Mesendoderm (in vitro differentiated cells): ENCODE measurements around the gene CDH8.

Experiments used
- DNase-seq: peaks from one replicate; pipeline ENCODE4 v3.0.0; 2013
- H2AK5ac ChIP-seq: 2 replicates; pipeline ENCODE4 v1.6.1; 2013; ENCODE audit warnings: low read length, inconsistent platforms
- H2BK120ac ChIP-seq: 2 replicates; pipeline ENCODE4 v1.6.1; 2013; ENCODE audit warnings: low read depth, mild to moderate bottlenecking, low read length, moderate library complexity, mixed read lengths
- H2BK15ac ChIP-seq: replicated peaks from 2 replicates; pipeline ENCODE4 v1.6.1; 2013; ENCODE audit warnings: low read depth, mild to moderate bottlenecking, moderate library complexity
- H2BK5ac ChIP-seq: 2 replicates; pipeline ENCODE4 v1.6.1; 2013; ENCODE audit warnings: low read length, inconsistent platforms
- H3K18ac ChIP-seq: 2 replicates; pipeline ENCODE4 v1.6.1; 2013; ENCODE audit warnings: mild to moderate bottlenecking, low read length, mixed read lengths
- H3K23ac ChIP-seq: one replicate; pipeline ENCODE4 v1.6.1; 2013; ENCODE audit warnings: low read length
- H3K27ac ChIP-seq: 2 replicates; pipeline ENCODE4 v1.5.1; 2013; ENCODE audit warnings: low read depth, mild to moderate bottlenecking, inconsistent platforms, low read length, moderate library complexity
- H3K27me3 ChIP-seq: 2 replicates; pipeline ENCODE4 v1.6.1; 2013; ENCODE audit warnings: low read length, control low read depth, mild to moderate bottlenecking, inconsistent platforms; ENCODE audit not compliant: insufficient read depth, poor library complexity
- H3K36me3 ChIP-seq: 2 replicates; pipeline ENCODE4 v1.6.1; 2013; ENCODE audit warnings: low read length, inconsistent platforms; ENCODE audit not compliant: control insufficient read depth, insufficient read depth
- H3K4ac ChIP-seq: one replicate; pipeline ENCODE4 v1.6.1; 2013; ENCODE audit warnings: low read depth, mild to moderate bottlenecking, low read length, moderate library complexity
- H3K4me1 ChIP-seq: 2 replicates; pipeline ENCODE4 v1.6.1; 2013; ENCODE audit warnings: low read depth, low read length, inconsistent platforms; ENCODE audit not compliant: control insufficient read depth
- H3K4me2 ChIP-seq: 2 replicates; pipeline ENCODE4 v1.6.1; 2013; ENCODE audit warnings: low read length
- H3K4me3 ChIP-seq: 2 replicates; pipeline ENCODE4 v1.5.1; 2013; ENCODE audit warnings: mild to moderate bottlenecking, low read length
- H3K56ac ChIP-seq: one replicate; pipeline ENCODE4 v1.6.1; 2013; ENCODE audit warnings: low read length
- H3K79me1 ChIP-seq: 2 replicates; pipeline ENCODE4 v1.6.1; 2013; ENCODE audit warnings: low read length, inconsistent platforms
- H3K79me2 ChIP-seq: 2 replicates; pipeline ENCODE4 v1.6.1; 2013; ENCODE audit warnings: mild to moderate bottlenecking, low read length; ENCODE audit not compliant: control insufficient read depth, insufficient read depth
- H3K9ac ChIP-seq: 2 replicates; pipeline ENCODE4 v1.6.1; 2013; ENCODE audit warnings: low read length, inconsistent platforms
- H4K5ac ChIP-seq: one replicate; pipeline ENCODE4 v1.6.1; 2013; ENCODE audit warnings: low read length
- H4K8ac ChIP-seq: one replicate; pipeline ENCODE4 v1.6.1; 2013; ENCODE audit warnings: low read depth, mild to moderate bottlenecking, control low read depth, low read length, moderate library complexity
- WGBS: extraction: QIAGEN DNeasy Blood & Tissue Kit; methylation state at CpG from one replicate; pipeline ENCODE4 v1.1.7; 2013; ENCODE audit warnings: low lambda C conversion rate, missing lambda C conversion rate; ENCODE audit not compliant: insufficient coverage; ENCODE audit errors: extremely low coverage; 5-methylcytosine and 5-hydroxymethylcytosine counted together

Gene CDH8

DNA sequence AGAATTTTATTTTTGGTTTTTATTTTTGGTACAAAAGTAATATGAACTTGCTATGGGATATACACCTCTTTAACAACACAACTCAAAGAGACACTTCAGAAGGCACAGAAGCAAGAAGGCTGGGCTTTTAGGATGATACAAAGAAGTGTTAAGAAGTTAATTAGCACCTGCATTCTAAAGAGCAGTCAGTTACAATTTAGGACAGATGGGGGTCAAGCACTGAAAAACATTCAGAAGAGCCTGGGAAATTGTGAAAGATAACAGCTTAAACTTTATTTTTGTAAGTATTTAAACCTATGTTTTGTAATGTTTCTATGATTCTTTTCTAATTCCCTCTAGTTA is 163.5 kb downstream of the CDH8 start:
- no peak overlapping the region for H4K8ac ChIP-seq
- H2BK5ac ChIP-seq: no peak overlapping the region
- no peak overlapping the region for H2BK15ac ChIP-seq
- peak; percentile 57 for DNase-seq
- no peak overlapping the region for H3K4me2 ChIP-seq
- no peak overlapping the region for H3K4me3 ChIP-seq
- H3K4me1 ChIP-seq: peaks cover 1% of the 10 kb centered on the region
- H3K27ac ChIP-seq: peak overlapping the region; percentile 70
- H3K9ac ChIP-seq: no peak overlapping the region
- H3K56ac ChIP-seq: peak overlapping the region; percentile 51
- no peaks in the 10 kb centered on the region for H3K27me3 ChIP-seq
- no peaks in the 10 kb centered on the region for H3K79me1 ChIP-seq
- no peak overlapping the region for H2AK5ac ChIP-seq
- no peak overlapping the region for H3K18ac ChIP-seq
- no peak overlapping the region for H4K5ac ChIP-seq
- no peaks in the 10 kb centered on the region for H3K79me2 ChIP-seq
- peak overlapping the region; percentile 61 for H2BK120ac ChIP-seq
- H3K23ac ChIP-seq: no peak overlapping the region
- H3K36me3 ChIP-seq: no peaks in the 10 kb centered on the region
- peak overlapping the region; percentile 16 for H3K4ac ChIP-seq

DNA sequence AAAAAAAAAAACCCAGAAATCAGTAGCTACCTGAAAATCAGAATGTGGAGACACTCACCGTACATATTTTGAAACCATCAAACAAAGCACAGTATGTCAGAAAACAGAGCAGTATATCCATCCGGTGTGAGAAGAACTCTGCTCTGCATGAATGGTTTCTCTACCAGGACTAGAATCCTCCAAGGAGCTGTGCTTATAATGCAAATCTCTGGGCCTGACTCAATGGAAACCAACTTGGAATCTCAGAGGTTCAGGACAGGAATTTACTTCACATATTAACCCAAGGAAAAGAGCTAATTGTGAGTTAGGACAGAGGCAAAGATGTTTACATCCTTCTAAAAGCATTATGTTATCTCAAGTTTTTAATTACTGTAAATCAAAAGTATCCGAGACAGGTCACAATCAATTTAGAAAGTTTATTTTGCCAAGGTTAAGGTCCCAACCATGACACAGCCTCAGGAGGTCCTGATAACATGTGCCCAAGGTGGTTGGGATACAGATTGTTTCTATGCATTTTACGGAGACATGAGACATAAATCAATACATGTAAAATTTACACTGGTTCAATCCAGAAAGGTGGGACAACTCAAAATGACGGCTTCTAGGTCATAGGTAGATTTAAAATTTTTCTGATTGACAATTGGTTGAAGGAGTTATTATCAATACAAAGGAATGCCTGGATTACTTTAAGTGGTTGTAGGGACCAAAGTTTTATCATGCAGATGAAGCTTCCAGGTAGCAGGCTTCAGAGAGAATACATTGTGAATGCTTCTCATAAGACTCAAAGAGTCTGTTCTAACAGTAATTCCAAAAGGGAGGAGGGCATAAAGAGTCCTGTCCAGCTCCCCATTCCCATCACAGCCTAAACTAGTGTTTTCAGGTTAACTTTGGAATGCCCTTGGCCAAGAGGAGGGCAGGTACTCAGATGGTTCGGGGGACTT is 164.1 kb downstream of the CDH8 start:
- Histone ChIP-seq H3K27me3 (no peaks in the 10 kb centered on the region), H3K4me3 (no peak overlapping the region), H3K36me3 (no peaks in the 10 kb centered on the region), H3K23ac (no peak overlapping the region), H3K4me2 (no peak overlapping the region), H3K9ac (no peak overlapping the region), H2BK5ac (no peak overlapping the region), H3K18ac (no peak overlapping the region), H2AK5ac (no peak overlapping the region), H4K8ac (no peak overlapping the region), H3K79me1 (no peaks in the 10 kb centered on the region), H2BK15ac (no peak overlapping the region), H2BK120ac (peak overlapping the region; percentile 61), H3K4me1 (peaks cover 5% of the 10 kb centered on the region), H3K4ac (peak overlapping the region; percentile 16), H4K5ac (no peak overlapping the region), H3K56ac (peak overlapping the region; percentile 51), H3K79me2 (no peaks in the 10 kb centered on the region), H3K27ac (peak overlapping the region; percentile 70)
- WGBS: no CpG with 5 or more reads among the region's 6 CpGs
- DNase-seq: peak; percentile 46

DNA sequence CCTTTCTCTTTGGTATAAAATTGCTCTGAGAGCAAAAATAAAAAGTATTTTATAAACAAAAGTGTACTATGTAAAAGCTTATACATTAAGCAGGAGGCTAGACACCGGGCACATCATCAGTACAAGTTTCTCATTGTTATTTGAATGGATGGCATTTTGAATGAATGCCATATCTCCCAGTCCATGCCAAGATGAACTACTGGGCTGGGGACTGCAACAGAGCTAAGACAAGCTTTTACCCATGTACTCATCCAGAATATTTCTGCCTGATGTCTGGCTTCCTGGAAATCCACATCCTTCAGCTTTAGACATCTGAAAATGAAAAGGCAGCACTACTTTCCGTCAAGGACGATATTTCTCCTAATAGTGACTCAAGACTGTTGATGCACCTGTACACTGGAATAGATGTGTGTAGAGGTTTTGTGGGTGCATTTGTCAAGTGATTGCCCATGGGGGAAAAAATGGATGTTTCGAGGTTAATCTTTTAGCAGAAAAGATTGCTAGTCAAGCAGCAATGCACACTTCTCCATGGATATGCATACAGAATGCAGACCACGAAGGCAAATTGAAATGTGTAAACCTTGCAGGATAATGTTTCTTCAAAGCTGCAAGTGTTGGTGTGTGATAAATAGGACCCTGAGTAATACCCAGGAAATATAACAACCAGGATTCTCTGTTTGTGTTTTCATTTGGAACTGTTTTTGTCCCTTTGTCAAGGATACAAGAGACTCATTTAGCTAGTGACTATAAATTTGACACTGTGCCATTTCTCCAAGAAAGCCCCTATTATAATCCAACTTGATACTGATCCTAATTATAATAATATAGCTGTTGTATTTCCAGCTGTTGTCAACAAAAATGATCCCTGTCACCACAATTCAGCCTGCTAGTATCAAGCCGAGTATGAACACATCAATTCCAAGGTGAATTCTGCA is 173.8 kb downstream of the CDH8 start:
- H3K4me1 ChIP-seq: peaks cover 4% of the 10 kb centered on the region
- H3K23ac ChIP-seq: no peak overlapping the region
- no peak overlapping the region for H3K9ac ChIP-seq
- H2BK120ac ChIP-seq: no peak overlapping the region
- no peak overlapping the region for H2BK15ac ChIP-seq
- H4K8ac ChIP-seq: no peak overlapping the region
- no peaks in the 10 kb centered on the region for H3K79me1 ChIP-seq
- no peak overlapping the region for H3K56ac ChIP-seq
- H4K5ac ChIP-seq: no peak overlapping the region
- H3K4me3 ChIP-seq: no peak overlapping the region
- H3K4ac ChIP-seq: no peak overlapping the region
- WGBS: no CpG with 5 or more reads among the region's 6 CpGs
- no peaks in the 10 kb centered on the region for H3K36me3 ChIP-seq
- no peak overlapping the region for H3K27ac ChIP-seq
- H3K18ac ChIP-seq: no peak overlapping the region
- H2AK5ac ChIP-seq: no peak overlapping the region
- no peak for DNase-seq
- H2BK5ac ChIP-seq: no peak overlapping the region
- no peak overlapping the region for H3K4me2 ChIP-seq
- H3K79me2 ChIP-seq: no peaks in the 10 kb centered on the region
- H3K27me3 ChIP-seq: no peaks in the 10 kb centered on the region

DNA sequence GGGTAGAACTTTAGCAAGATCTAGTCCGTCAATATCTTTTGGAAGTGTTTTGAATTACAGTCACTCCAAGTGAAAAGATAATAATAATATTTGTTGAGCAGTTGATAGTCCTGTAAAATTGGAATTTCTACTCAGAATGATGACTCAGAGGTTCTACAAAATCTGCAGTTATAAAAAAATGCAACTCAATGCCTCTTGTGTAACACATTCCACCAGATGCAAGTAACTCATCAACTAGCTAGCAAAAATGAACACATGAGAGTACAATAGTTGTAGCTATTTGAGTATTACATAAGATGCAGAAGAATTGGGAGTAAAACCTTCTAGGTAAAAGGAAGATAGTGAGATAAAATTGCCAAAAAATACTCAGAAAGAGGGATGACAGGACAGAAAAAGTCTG is 177.2 kb downstream of the CDH8 start:
- H3K23ac ChIP-seq: no peak overlapping the region
- no peaks in the 10 kb centered on the region for H3K27me3 ChIP-seq
- DNase-seq: no peak
- H2BK120ac ChIP-seq: no peak overlapping the region
- H2BK5ac ChIP-seq: no peak overlapping the region
- H3K79me2 ChIP-seq: no peaks in the 10 kb centered on the region
- H2BK15ac ChIP-seq: no peak overlapping the region
- no peak overlapping the region for H3K9ac ChIP-seq
- H2AK5ac ChIP-seq: no peak overlapping the region
- H3K4me3 ChIP-seq: no peak overlapping the region
- no peak overlapping the region for H3K56ac ChIP-seq
- H3K79me1 ChIP-seq: no peaks in the 10 kb centered on the region
- WGBS: no CpG with 5 or more reads among the region's 1 CpG
- H3K4ac ChIP-seq: no peak overlapping the region
- no peak overlapping the region for H3K18ac ChIP-seq
- no peak overlapping the region for H3K27ac ChIP-seq
- H3K4me2 ChIP-seq: no peak overlapping the region
- no peaks in the 10 kb centered on the region for H3K36me3 ChIP-seq
- no peak overlapping the region for H4K8ac ChIP-seq
- no peak overlapping the region for H4K5ac ChIP-seq
- no peaks in the 10 kb centered on the region for H3K4me1 ChIP-seq

DNA sequence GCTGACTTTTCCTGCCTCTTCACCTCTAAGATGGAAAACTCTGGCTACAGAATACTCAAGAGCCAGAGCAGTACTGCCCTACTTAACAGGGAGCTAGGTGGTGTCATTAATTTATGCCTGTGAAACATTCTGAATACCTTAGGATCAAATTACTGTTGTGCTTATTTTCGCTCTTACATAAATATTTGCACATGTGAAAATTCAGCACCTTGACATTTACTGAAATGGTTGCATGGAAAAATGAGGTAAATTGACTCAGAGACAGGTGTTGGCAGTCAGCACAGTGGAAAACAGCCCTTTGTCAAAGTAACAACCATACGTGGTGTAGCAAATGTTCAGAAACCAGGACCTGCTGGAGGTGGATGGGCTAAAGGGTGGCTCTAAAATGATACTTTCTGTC is 193.6 kb downstream of the CDH8 start:
- no peak overlapping the region for H3K23ac ChIP-seq
- no peak overlapping the region for H2BK120ac ChIP-seq
- H3K18ac ChIP-seq: no peak overlapping the region
- no peak overlapping the region for H2BK5ac ChIP-seq
- H3K4me1 ChIP-seq: peaks cover 4% of the 10 kb centered on the region
- H3K27me3 ChIP-seq: no peaks in the 10 kb centered on the region
- DNase-seq: no peak
- H3K79me2 ChIP-seq: no peaks in the 10 kb centered on the region
- no peak overlapping the region for H4K8ac ChIP-seq
- H3K79me1 ChIP-seq: no peaks in the 10 kb centered on the region
- no peak overlapping the region for H3K4ac ChIP-seq
- H3K4me2 ChIP-seq: no peak overlapping the region
- H2AK5ac ChIP-seq: no peak overlapping the region
- no peak overlapping the region for H4K5ac ChIP-seq
- no peak overlapping the region for H2BK15ac ChIP-seq
- no peak overlapping the region for H3K27ac ChIP-seq
- H3K36me3 ChIP-seq: no peaks in the 10 kb centered on the region
- H3K56ac ChIP-seq: no peak overlapping the region
- no peak overlapping the region for H3K9ac ChIP-seq
- H3K4me3 ChIP-seq: no peak overlapping the region
- no CpG with 5 or more reads among the region's 2 CpGs for WGBS
